BLaER1 treated with 17β-estradiol and CSF1 and Interleukin-3, amounts not matched to agents 10 nM and 100 nM (cell line): ENCODE results near the gene KRTAP10-5.
"Not testable (repeated sequence)": the region's sequence is repeated elsewhere in the genome, so short reads cannot be mapped to it uniquely, and the experiment has no call there.

Experiments used
- H3K27ac ChIP-seq, 11 experiments: shearing (Covaris generic); formaldehyde crosslinking; 2 replicates each; pipeline ENCODE4 v1.8.1; 2022
- H3K27me3 ChIP-seq, 11 experiments: shearing (Covaris generic); formaldehyde crosslinking; 2 replicates each; pipeline ENCODE4 v1.8.1; 2022
- H3K36me3 ChIP-seq, 11 experiments: shearing (Covaris generic); formaldehyde crosslinking; 2 replicates each; pipeline ENCODE4 v1.8.1; 2022
- H3K4me1 ChIP-seq, 10 experiments: shearing (Covaris generic); formaldehyde crosslinking; 2 replicates each; pipeline ENCODE4 v1.8.1; 2022
- H3K4me2 ChIP-seq, 11 experiments: shearing (Covaris generic); formaldehyde crosslinking; 2 replicates each; pipeline ENCODE4 v1.8.1; 2022
- H3K4me3 ChIP-seq, 10 experiments: shearing (Covaris generic); formaldehyde crosslinking; 2 replicates each; pipeline ENCODE4 v1.8.1; 2022
- H3K9ac ChIP-seq, 11 experiments: shearing (Covaris generic); formaldehyde crosslinking; 2 replicates each; pipeline ENCODE4 v1.8.1; 2022
- H3K9me3 ChIP-seq, 11 experiments: shearing (Covaris generic); formaldehyde crosslinking; replicated peaks in 1 of 11; 2 replicates each; pipeline ENCODE4 v1.8.1; 2022
- H4K20me1 ChIP-seq, 11 experiments: shearing (Covaris generic); formaldehyde crosslinking; 2 replicates each; pipeline ENCODE4 v1.8.1; 2022
- Cebpa-rat ChIP-seq, 11 experiments: shearing (Covaris generic); IDR thresholded peaks; 2 replicates each; pipeline ENCODE4 v1.8.1; 2022

Gene KRTAP10-5, protein sequence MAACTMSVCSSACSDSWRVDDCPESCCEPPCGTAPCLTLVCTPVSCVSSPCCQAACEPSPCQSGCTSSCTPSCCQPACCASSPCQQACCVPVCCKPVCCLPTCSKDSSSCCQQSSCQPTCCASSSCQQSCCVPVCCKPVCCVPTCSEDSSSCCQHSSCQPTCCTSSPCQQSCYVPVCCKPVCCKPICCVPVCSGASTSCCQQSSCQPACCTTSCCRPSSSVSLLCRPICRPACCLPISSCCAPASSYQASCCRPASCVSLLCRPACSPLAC

DNA sequence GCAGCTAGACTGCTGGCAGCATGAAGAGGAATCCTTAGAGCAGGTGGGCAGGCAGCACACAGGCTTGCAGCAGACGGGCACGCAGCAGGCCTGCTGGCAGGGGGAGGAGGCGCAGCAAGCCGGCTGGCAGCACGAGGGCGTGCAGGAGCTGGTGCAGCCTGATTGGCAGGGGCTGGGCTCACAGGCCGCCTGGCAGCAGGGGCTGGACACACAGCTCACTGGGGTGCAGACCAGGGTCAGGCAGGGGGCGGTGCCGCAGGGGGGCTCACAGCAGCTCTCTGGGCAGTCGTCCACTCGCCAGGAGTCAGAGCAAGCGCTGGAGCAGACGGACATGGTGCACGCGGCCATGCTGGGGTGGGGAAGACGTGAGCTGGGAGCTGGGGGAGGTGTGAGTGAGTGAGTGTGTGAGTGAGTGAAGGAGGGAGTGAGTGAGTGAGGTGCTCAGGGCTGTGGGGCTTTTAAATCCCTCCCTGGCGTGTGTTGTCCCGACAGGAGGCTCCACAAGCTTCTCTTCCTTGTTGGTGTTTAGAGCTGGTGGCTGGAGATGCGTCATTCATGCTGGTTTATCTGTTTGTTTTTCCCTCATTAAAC lies at the start of gene KRTAP10-5:
Gene KRTAP10-5, minus strand, starts transcription at position 374 of the 591 bp plus-strand sequence. Its CDS starts 26 bp downstream, at position 348.
- H3K36me3 ChIP-seq, H3K4me3 ChIP-seq, H3K27me3 ChIP-seq, H4K20me1 ChIP-seq, H3K27ac ChIP-seq, H3K9ac ChIP-seq: not testable (repeated sequence)
- Histone ChIP-seq H3K4me2 (peak within 1 kb of the TSS in 3 of 11 experiments; percentile 21 to 42 (median 39); a peak in 1 of 22 replicates), H3K4me1 (peaks cover 0 to 14% (median 2%) of the 10 kb centered on the region in 10 experiments; a peak in 7 of 20 replicates), H3K9me3 (peaks cover 60 to 71% (median 67%) of the 10 kb centered on the region in 11 experiments)

DNA sequence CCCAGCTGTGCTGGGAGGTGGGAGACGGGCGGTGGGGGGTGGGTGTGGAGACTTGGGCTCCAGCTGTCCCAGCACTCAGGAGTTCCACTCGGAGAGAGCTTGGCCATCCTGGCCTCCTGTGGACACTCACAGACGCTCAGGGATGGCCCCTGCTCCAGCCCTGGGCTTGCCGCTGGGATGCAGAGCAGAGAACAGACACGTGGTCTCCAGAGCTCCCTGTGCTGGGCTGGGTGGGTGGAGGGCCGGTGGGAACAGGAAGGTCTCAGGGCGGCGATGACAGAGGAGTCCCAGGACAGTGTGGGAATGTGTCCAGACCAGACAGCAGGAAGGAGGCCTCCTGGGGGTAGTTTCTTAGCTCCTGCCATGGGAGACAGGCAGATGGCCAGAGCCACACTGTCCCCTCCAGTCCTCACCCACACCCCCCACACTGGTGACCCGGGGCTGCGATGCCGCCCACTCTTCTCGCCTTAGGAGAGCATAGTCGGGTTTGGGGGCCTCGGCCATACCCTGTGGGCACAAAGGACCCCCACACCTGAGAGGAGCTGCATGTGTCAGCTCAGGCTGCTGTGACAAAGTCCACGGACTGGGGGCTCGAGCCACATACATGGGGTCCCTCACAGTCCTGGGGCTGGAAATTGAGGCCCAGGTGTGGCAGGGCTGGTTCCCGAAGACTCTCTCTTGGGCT lies 48.4 kb upstream of the KRTAP10-5 start:
- Histone ChIP-seq H3K4me1 (peaks cover 0 to 21% (median 13%) of the 10 kb centered on the region in 10 experiments; a peak in 16 of 20 replicates), H4K20me1 (no peaks in the 10 kb centered on the region)
- TF ChIP-seq Cebpa-rat (IDR thresholded peaks at IDR 0.05), result no peak

DNA sequence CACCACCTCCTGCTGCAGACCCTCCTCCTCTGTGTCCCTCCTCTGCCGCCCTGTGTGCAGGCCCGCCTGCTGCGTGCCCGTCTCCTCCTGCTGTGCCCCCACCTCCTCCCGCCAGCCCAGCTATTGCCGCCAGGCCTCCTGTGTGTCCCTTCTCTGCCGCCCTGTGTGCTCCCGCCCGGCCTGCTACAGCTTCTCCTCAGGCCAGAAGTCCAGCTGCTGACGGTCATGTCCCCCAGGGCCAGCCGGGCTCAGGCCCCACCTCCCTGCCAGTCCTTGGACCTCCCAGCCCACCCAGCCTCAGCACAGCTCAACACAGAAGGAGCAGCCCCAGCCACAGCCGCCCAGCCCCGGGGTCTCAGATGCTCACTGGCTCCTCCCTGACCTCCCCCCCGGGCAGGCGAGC lies 47.4 kb upstream of the KRTAP10-5 start:
- H3K9ac ChIP-seq, H3K4me3 ChIP-seq, H3K27me3 ChIP-seq, H3K36me3 ChIP-seq, H4K20me1 ChIP-seq, H3K27ac ChIP-seq: not testable (repeated sequence)
- 0 out of 22 replicates have a peak overlapping the region, but pooled peaks of 1 of the 11 experiments have one; percentile 15 for H3K4me2 ChIP-seq
- H3K4me1 ChIP-seq, result peaks cover 0 to 21% (median 13%) of the 10 kb centered on the region in 10 experiments; a peak in 18 of 20 replicates
- peaks cover 63 to 74% (median 66%) of the 10 kb centered on the region in 11 experiments for H3K9me3 ChIP-seq

More for the DNA sequence above, 48.4 kb upstream of the KRTAP10-5 start:
- H3K27me3 ChIP-seq, result no peaks in the 10 kb centered on the region
- no peaks in the 10 kb centered on the region for H3K36me3 ChIP-seq
- no peak overlapping the region for H3K4me3 ChIP-seq
- H3K9ac ChIP-seq, result no peak overlapping the region
- peaks cover 53 to 64% (median 56%) of the 10 kb centered on the region in 11 experiments for H3K9me3 ChIP-seq
- H3K27ac ChIP-seq, result no peak overlapping the region
- no peak overlapping the region for H3K4me2 ChIP-seq

DNA sequence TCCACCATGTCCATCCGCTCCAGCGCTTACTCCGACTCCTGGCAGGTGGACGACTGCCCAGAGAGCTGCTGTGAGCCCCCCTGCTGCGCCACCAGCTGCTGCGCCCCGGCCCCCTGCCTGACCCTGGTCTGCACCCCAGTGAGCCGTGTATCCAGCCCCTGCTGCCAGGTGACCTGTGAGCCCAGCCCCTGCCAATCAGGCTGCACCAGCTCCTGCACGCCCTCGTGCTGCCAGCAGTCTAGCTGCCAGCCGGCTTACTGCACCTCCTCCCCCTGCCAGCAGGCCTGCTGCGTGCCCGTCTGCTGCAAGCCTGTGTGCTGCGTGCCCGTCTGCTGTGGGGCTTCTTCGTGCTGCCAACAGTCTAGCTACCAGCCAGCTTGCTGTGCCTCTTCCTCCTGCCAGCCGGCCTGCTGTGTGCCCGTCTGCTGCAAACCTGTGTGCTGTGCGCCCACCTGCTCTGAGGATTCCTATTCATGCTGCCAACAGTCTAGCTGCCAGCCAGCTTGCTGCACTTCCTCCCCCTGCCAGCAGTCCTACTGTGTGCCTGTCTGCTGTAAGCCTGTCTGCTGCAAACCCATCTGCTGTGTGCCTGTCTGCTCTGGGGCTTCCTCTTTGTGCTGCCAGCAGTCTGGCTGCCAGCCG lies 46.9 kb upstream of the KRTAP10-5 start:
- H3K9me3 ChIP-seq, result peaks cover 61 to 75% (median 66%) of the 10 kb centered on the region in 11 experiments
- H3K4me2 ChIP-seq, H3K27me3 ChIP-seq, H3K27ac ChIP-seq, H4K20me1 ChIP-seq, H3K36me3 ChIP-seq, H3K4me3 ChIP-seq, H3K9ac ChIP-seq: not testable (repeated sequence)
- H3K4me1 ChIP-seq, result peaks cover 2 to 23% (median 14%) of the 10 kb centered on the region in 10 experiments; a peak in 18 of 20 replicates

DNA sequence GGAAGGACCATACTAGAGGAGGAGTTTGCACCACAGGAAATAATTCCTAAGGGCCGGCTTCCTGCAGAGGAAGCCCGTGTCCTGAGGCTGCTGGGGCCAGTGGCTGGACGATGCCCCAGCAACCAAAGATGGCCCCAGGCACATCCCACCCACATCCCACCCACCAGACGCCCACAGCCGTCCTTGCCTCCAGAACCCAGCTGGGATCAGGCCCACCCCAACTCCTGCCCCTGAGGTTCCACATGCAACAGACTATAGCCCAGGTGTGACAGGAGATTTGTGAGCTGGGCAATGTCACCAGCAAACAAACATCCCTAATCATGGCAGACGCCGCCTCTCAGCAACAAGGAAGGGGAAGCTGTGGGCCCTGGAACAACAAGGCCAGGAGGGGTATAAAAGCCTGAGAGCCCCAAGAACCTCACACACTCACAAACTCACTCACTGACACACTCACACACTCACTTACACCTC lies 46.3 kb upstream of the KRTAP10-5 start, which contains the start of gene KRTAP10-9:
Gene KRTAP10-9, plus strand, starts transcription at position 421 of the 471 bp plus-strand sequence. CDS start 79 bp downstream, outside the sequence.
- Histone ChIP-seq H3K4me2 (peak within 1 kb of the TSS in 2 of 11 experiments; percentile 15 to 18; a peak in 1 of 22 replicates), H3K27me3 (no peaks in the 10 kb centered on the region), H3K9me3 (peaks cover 55 to 73% (median 61%) of the 10 kb centered on the region in 11 experiments), H3K9ac (no peak within 1 kb of the TSS), H3K36me3 (no peaks in the 10 kb centered on the region), H3K27ac (no peak within 1 kb of the TSS), H3K4me3 (no peak within 1 kb of the TSS), H3K4me1 (peaks cover 6 to 24% (median 14%) of the 10 kb centered on the region in 10 experiments; a peak in 18 of 20 replicates), H4K20me1 (no peaks in the 10 kb centered on the region)
- TF ChIP-seq Cebpa-rat (IDR thresholded peaks at IDR 0.05), result no peak

DNA sequence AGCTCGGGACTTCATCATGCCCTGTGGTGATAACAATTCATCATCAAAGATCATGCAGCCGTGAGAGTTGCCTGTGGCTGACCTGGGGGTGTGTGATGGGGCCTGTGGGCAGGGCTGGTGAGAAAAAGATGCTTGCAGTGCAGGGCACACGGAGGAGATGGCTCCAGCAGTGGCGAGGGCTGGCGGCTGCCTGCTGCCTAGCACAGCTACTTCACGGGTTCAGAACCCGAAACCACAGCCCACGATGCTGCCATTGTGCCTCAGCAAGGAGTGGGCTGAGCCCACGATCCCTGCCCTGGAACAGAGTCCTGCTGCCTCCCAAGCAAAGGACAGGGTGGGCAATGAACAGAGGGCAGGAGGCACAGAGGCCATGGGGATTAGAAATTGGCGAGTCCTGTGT lies 45.9 kb upstream of the KRTAP10-5 start:
- no peak overlapping the region for H3K4me3 ChIP-seq
- H3K4me1 ChIP-seq, result peaks cover 6 to 24% (median 14%) of the 10 kb centered on the region in 10 experiments; a peak in 18 of 20 replicates
- no peaks in the 10 kb centered on the region for H4K20me1 ChIP-seq
- TF ChIP-seq Cebpa-rat (IDR thresholded peaks at IDR 0.05), result no peak
- peaks cover 50 to 72% (median 57%) of the 10 kb centered on the region in 11 experiments for H3K9me3 ChIP-seq
- H3K36me3 ChIP-seq, result no peaks in the 10 kb centered on the region
- H3K27me3 ChIP-seq, result no peaks in the 10 kb centered on the region
- H3K4me2 ChIP-seq, result peak overlapping the region in 1 of 11 experiments; percentile 18; a peak in 1 of 22 replicates
- no peak overlapping the region for H3K27ac ChIP-seq
- no peak overlapping the region for H3K9ac ChIP-seq

DNA sequence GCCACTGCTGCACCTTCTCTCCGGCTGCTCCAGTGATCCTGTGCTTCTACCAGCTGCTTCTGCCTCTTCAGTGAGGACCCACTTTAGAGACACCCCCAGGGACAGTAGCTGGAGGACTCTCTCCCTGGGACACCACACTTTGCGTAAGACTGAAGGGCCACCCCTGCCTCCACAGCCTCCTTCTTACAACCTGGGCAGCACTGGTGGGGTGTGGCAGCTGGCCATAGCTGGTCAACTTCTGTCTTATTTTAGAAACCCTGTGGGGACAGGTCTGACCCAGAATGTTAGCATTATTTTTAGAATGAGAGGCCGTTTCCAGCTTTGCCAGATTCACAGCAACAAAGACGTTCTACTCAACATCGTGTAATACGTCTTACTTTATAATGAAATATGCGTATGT lies 45.4 kb upstream of the KRTAP10-5 start:
- no peak for TF ChIP-seq Cebpa-rat (IDR thresholded peaks at IDR 0.05)
- no peaks in the 10 kb centered on the region for H3K36me3 ChIP-seq
- H3K27me3 ChIP-seq, result no peaks in the 10 kb centered on the region
- no peak overlapping the region for H3K27ac ChIP-seq
- H3K4me2 ChIP-seq, result no peak overlapping the region
- no peak overlapping the region for H3K4me3 ChIP-seq
- no peaks in the 10 kb centered on the region for H4K20me1 ChIP-seq
- H3K4me1 ChIP-seq, result peaks cover 6 to 24% (median 14%) of the 10 kb centered on the region in 10 experiments; a peak in 18 of 20 replicates
- no peak overlapping the region for H3K9ac ChIP-seq
- peaks cover 45 to 68% (median 52%) of the 10 kb centered on the region in 11 experiments for H3K9me3 ChIP-seq

DNA sequence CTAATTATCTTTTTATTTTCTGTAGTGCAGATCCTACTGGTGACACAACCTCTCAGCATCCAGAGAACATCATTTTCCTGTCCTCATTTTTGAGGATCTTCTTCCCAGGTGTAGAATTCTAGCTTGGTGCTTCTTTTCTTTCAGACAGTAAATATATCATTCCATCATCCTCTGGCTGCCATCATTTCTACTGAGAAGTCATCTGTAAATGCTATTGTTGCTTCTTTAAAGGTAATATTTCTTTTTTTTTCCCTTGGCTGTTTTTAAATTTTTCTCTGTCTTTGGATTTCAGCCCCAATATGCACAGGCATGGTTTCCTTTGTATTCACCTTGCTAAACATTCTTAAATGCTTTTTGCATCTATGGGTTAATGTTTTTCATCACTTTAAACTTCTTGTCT lies 43.2 kb upstream of the KRTAP10-5 start:
- Histone ChIP-seq H3K9me3 (peaks cover 40 to 58% (median 46%) of the 10 kb centered on the region in 11 experiments), H3K9ac (no peak overlapping the region), H4K20me1 (no peaks in the 10 kb centered on the region), H3K4me1 (peaks cover 7 to 22% (median 13%) of the 10 kb centered on the region in 10 experiments), H3K36me3 (no peaks in the 10 kb centered on the region), H3K27me3 (no peaks in the 10 kb centered on the region), H3K27ac (no peak overlapping the region), H3K4me3 (no peak overlapping the region), H3K4me2 (no peak overlapping the region)
- TF ChIP-seq Cebpa-rat (IDR thresholded peaks at IDR 0.05), result no peak
